Activated T-cell treated with anti-CD3 and anti-CD28 coated beads, Interleukin-2, amount 50 U/mL, for 72 hours (primary cell): ENCODE results near the gene ZBTB45. TPM values are rescaled to one million over a fixed set of nuclear protein-coding genes. Genes with fewer than 3 reads are reported as not detected.
"Not testable (repeated sequence)": the region's sequence is repeated elsewhere in the genome, so short reads cannot be mapped to it uniquely, and the experiment has no call there.

Experiments used
- ATAC-seq, 2 donors: fragments of 150-1000 bp; cut with Tn5 transposase; replicated peaks in 1 of 2; 2 replicates each; pipeline ENCODE4 v1.10.0; 2021; ENCODE audit warnings: moderate library complexity in 2 of 2, mild to moderate bottlenecking in 1 of 2
- DNase-seq, 2 donors: peaks; one replicate each; pipeline ENCODE4 v3.0.0; 2021 to 2022; ENCODE audit warnings: mixed read lengths in 1 of 2
- H3K27ac Mint-ChIP-seq: one replicate; pipeline ENCODE4 v1.8.0; 2022; ENCODE audit warnings: mild to moderate bottlenecking, moderate library complexity, mixed read lengths
- H3K27me3 Mint-ChIP-seq: one replicate; pipeline ENCODE4 v1.8.0; 2022; ENCODE audit warnings: low read depth, mixed read lengths
- H3K36me3 Mint-ChIP-seq, 2 donors: one replicate each; pipeline ENCODE4 v1.8.0; 2022; ENCODE audit warnings: mixed read lengths in 2 of 2, mild to moderate bottlenecking in 1 of 2; ENCODE audit not compliant: insufficient read depth in 2 of 2
- H3K4me1 Mint-ChIP-seq: one replicate; pipeline ENCODE4 v1.8.0; 2022; ENCODE audit warnings: low read depth, mixed read lengths
- H3K4me3 Mint-ChIP-seq, 2 donors: one replicate each; pipeline ENCODE4 v1.8.0; 2022; ENCODE audit warnings: mild to moderate bottlenecking in 2 of 2, mixed read lengths in 2 of 2, moderate library complexity in 2 of 2
- H3K9me3 Mint-ChIP-seq, 2 donors: one replicate each; pipeline ENCODE4 v1.8.0; 2022; ENCODE audit warnings: mixed read lengths in 2 of 2
- total RNA-seq, 2 donors: library from RNA; stranded (reverse); gene quantifications; one replicate each; pipeline ENCODE4 v1.2.3, GENCODE V29; 2022

Gene ZBTB45
- total RNA-seq, 2 donors from 2014 or later: 10.8 to 12.1 TPM

DNA sequence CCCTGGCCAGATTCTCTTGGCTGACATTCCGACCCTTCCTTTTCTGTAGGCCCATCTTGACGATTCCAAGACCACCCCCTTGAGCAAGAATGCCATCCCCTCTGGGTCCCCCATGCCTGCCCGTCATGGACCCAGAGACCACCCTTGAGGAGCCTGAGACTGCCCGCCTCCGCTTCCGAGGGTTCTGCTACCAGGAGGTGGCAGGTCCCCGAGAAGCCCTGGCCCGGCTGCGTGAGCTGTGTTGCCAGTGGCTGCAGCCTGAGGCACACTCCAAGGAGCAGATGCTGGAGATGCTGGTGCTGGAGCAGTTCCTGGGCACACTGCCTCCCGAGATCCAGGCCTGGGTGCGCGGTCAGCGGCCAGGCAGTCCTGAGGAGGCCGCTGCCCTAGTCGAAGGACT, 42.5 kb downstream of the ZBTB45 start:
- Mint-ChIP-seq H3K9me3 (no peaks in the 10 kb centered on the region), H3K4me3 (peak overlapping the region; percentile 92 to 95), H3K36me3 (peaks cover 3% of the 10 kb centered on the region in 2 donors), H3K27ac (peak overlapping the region; percentile 88), H3K4me1 (peaks cover 33% of the 10 kb centered on the region), H3K27me3 (no peaks in the 10 kb centered on the region)
- DNase-seq: no peak
- ATAC-seq: no peak

DNA sequence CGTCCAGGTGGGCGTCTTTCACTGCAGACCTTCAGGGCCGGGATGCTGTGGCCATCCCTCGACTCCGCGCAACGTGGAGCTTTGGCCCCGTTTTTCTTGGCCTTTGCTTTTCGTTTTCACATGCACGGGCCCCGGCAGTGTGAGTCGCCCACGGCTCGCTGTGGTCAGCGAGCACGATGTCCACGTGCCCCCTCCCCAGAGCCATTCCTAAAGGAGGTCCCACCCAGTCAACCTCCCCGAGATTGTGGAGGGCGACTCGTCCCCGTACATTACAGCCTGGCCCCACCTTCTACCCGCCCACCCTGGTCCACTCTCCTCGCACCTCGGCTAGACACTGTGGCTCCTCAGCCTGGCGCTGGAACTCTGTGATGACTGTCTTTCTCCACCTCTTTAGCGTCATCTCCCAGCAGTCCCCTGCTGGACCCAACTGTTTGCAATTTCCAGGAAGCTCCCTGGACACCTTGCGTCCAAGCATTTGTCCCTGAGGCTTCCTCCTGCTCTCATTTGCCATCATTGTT, 43.1 kb downstream of the ZBTB45 start:
- Mint-ChIP-seq H3K27ac (peak overlapping the region; percentile 88), H3K4me1 (peaks cover 33% of the 10 kb centered on the region), H3K27me3 (no peaks in the 10 kb centered on the region), H3K36me3 (peaks cover 3% of the 10 kb centered on the region in 2 donors), H3K4me3 (peak overlapping the region; percentile 92 to 95), H3K9me3 (no peaks in the 10 kb centered on the region)
- DNase-seq (peak in 1 of 2 donors; percentile 18), ATAC-seq (no peak)

DNA sequence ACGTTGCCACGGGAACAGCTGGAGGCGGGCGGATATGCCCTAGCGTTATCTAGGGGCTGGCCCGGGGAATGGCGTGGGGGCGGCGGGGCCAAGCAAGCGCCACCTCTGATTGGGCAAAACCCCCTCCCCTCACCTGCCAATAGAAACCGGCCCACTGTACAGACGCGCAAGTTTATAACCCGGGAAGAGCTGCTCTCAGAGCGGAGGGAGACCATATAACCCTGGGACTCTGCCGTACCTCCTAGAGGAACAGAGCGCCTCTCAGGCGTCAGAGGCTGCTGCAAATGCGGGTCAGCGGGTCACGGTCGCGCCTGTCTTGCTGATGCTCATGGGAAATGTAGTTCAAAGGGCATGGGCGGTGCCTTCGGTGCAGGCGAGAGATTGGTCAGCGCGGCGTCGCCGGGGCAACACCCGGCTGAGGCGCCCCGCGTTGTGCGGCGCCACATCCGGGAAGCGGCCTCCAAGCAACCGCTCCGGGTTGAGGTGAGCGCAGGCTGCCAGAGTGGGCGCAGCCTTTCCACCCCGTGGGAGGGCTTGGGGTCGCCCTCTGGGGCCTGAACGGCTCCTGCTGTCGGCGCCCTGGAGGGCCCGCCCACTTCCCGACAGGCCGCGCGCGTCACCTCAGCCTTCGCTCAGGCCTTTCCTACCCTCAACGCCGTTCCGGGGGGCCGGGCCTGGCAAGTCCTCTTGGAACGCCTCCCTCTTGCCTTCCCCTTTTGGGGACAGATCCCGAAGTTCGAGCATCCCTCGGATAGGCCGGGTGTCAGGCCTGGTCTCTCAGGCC, 43.7 kb downstream of the ZBTB45 start, which contains the start of gene ZNF446:
Gene ZNF446, plus strand, starts transcription at position 639 of the 784 bp plus-strand sequence. CDS start 867 bp downstream, outside the sequence.
- H3K36me3 Mint-ChIP-seq: peaks cover 3% of the 10 kb centered on the region in 2 donors
- no peaks in the 10 kb centered on the region for H3K27me3 Mint-ChIP-seq
- DNase-seq (peak; percentile 95 to 96), ATAC-seq (peak; percentile 89 to 91)
- H3K4me1 Mint-ChIP-seq: peaks cover 33% of the 10 kb centered on the region
- peak within 1 kb of the TSS; percentile 92 to 95 for H3K4me3 Mint-ChIP-seq
- peak within 1 kb of the TSS; percentile 94 for H3K27ac Mint-ChIP-seq
- H3K9me3 Mint-ChIP-seq: no peaks in the 10 kb centered on the region

DNA sequence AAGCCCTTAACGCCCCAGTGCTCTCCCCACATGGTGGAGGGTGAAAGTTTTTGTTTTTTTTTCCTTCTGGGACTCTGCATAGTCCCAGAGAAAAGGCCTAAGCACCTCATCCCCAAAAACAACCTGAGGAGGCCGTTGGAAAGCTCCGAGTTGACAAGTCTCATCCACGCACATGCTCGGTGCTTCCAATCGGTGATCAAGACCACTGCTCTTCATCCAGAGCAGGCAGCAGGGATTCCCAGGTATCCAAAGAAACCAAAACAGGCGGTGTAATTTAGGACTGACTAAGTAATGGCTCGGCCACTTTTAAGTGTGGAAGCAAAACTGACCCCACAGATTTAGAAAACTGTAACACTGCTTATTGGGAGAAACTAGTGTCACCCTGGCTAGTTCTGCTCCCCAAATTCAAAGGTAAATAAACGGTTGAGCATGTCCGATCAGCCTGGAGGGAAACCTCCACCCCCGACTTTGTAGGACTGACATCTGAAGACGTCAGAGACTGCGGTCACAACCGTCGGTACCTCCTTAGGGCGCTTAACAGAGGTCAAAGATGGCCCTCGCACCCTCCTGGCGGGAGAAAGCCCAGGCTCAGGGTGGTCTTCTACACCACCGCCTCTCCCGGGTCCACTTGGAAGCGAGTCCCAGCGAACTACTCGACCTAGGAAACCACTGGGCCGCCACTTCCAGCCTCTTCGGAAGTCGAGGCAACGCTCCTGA, 44.5 kb downstream of the ZBTB45 start:
- H3K4me3 Mint-ChIP-seq: peak overlapping the region; percentile 92 to 95
- peaks cover 3% of the 10 kb centered on the region in 2 donors for H3K36me3 Mint-ChIP-seq
- H3K9me3 Mint-ChIP-seq: no peaks in the 10 kb centered on the region
- H3K27ac Mint-ChIP-seq: no peak overlapping the region
- ATAC-seq (peak; percentile 9 to 11), DNase-seq (no peak)
- H3K4me1 Mint-ChIP-seq: peaks cover 33% of the 10 kb centered on the region
- no peaks in the 10 kb centered on the region for H3K27me3 Mint-ChIP-seq

DNA sequence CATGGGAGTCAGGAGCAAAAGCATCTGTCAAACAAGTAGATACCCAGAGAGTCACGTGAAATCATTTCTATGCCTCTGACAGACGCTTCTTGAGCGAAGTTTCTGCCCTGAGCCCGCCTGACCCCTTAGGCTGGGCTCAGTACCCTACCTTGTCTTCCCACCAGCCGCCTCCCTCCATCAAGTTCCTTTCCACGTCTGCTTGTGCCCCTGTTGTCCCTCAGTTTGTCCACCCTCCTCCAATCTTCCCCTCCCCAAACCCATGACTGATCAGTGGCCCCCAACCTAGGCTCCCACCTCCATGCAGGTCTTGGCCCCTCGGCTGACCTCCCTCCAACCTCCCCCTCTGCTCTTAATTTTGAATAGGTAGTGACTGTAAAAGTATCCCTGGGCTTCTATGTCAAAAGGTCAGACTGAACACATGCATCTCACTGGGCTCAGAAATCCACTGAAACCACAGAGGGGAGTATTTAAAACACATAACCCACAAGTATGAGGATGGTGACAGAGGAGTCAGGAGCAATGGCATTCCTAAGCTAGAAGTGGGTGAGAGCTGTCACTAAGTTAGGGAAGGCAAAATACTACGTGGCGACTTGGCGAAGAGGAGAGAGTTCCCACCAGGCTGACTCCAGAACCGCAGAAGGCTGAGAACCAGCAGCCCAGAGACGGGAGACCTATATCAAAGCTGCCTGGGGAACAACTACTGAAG, 45.2 kb downstream of the ZBTB45 start:
- peak overlapping the region; percentile 92 to 95 for H3K4me3 Mint-ChIP-seq

DNA sequence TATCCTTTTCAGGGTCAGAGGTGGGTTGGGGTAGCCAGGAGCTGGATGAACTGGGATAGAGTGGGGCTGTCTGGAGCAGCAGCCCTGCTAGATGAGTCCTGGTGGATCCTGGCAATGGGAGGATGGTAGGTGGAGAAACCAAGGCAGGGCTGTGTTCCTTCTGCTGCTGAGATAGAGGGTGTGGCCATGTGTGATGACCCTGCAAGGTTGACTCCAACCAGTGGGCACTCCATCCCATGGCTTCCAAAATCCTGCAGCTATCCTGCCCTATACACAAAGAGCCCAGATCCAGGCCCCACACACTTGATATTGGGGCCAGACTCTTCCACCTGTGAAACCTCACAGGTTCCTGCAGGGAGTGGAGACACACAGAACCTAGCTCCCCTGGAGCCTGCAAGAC, 45.8 kb downstream of the ZBTB45 start:
- H3K4me3 Mint-ChIP-seq: peak overlapping the region; percentile 10 to 17
- no peaks in the 10 kb centered on the region for H3K27me3 Mint-ChIP-seq
- DNase-seq: no peak
- ATAC-seq: no peak
- no peak overlapping the region for H3K27ac Mint-ChIP-seq
- H3K4me1 Mint-ChIP-seq: peaks cover 37% of the 10 kb centered on the region
- no peaks in the 10 kb centered on the region for H3K9me3 Mint-ChIP-seq
- peaks cover 3% of the 10 kb centered on the region in 2 donors for H3K36me3 Mint-ChIP-seq

More for the DNA sequence above, 45.2 kb downstream of the ZBTB45 start:
- no peak for ATAC-seq
- H3K36me3 Mint-ChIP-seq: peaks cover 3% of the 10 kb centered on the region in 2 donors
- H3K27ac Mint-ChIP-seq: no peak overlapping the region
- no peaks in the 10 kb centered on the region for H3K9me3 Mint-ChIP-seq
- H3K4me1 Mint-ChIP-seq: peaks cover 33% of the 10 kb centered on the region
- no peak for DNase-seq
- H3K27me3 Mint-ChIP-seq: no peaks in the 10 kb centered on the region

DNA sequence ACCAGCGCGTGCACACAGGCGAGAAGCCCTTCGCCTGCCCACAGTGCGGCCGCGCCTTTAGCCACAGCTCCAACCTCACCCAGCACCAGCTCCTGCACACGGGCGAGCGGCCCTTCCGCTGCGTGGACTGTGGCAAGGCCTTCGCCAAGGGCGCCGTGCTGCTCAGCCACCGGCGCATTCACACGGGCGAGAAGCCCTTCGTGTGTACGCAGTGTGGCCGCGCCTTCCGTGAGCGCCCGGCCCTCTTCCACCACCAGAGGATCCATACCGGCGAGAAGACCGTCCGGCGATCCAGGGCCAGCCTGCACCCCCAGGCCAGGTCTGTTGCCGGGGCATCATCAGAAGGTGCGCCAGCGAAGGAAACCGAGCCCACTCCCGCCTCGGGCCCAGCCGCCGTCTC, 47.9 kb downstream of the ZBTB45 start:
- no peak overlapping the region for H3K27ac Mint-ChIP-seq
- DNase-seq (no peak), ATAC-seq (no peak)
- no peaks in the 10 kb centered on the region for H3K27me3 Mint-ChIP-seq
- H3K36me3 Mint-ChIP-seq: peaks cover 0 to under 1% of the 10 kb centered on the region in 2 donors
- no peaks in the 10 kb centered on the region for H3K9me3 Mint-ChIP-seq
- H3K4me1 Mint-ChIP-seq: peaks cover 41% of the 10 kb centered on the region
- no peak overlapping the region for H3K4me3 Mint-ChIP-seq

DNA sequence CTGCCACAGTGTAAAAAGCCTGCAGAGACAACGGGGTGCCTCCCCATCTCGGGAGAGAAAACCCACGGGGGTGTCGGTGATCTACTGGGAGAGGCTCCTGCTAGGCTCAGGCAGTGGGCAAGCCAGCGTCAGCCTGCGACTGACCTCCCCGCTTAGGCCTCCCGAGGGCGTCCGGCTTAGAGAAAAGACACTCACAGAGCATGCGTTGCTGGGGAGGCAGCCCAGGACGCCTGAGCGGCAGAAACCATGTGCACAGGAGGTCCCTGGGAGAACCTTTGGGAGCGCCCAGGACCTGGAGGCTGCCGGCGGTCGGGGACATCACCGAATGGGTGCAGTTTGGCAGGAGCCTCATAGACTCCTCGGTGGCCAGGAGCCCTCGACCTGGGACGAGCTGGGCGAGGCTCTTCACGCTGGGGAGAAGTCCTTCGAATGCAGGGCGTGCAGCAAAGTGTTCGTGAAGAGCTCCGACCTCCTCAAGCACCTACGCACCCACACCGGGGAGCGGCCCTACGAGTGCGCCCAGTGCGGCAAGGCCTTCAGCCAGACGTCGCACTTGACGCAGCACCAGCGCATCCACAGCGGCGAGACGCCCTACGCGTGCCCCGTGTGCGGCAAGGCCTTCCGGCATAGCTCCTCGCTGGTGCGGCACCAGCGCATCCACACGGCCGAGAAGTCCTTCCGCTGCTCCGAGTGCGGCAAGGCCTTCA, 48.6 kb downstream of the ZBTB45 start:
- not testable (repeated sequence) for H3K9me3 Mint-ChIP-seq, DNase-seq, H3K36me3 Mint-ChIP-seq, H3K27me3 Mint-ChIP-seq, H3K4me3 Mint-ChIP-seq, ATAC-seq
- Mint-ChIP-seq H3K27ac (peak overlapping the region; percentile 15), H3K4me1 (peaks cover 44% of the 10 kb centered on the region)

DNA sequence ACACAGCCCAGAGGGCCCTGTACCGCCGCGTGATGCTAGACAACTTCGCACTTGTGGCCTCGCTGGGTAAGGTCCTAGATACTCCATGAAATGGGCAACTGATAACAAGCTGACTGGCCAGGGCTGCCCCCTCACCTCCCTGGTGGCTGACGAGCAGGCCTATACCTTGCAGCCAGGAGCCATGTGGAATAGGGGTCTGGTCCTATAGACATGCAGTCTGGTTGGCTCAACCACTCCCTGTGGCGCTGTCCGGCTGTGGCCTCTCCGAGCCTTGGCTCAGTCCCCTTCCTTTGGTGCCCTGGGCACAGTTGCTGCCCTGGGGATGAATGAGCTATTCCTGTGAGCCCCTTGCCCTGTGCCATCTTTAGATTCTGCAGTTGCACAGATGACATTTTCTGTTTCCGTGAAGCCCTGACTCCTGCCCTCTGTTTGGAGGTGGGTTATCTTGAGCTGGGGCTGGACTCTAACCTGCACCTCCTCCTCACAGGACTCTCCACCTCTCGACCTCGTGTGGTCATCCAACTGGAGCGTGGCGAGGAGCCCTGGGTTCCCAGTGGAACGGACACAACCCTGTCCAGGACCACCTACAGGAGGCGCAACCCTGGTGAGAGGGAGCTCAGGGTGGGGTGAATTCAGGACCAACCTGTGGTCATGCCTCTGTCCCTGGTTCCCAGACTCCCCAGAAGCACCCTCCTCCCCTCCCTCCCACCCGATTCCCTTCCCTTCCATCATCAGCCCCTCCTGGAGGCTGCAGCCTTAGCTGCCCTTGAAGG, 50.2 kb downstream of the ZBTB45 start:
- H3K36me3 Mint-ChIP-seq: no peaks in the 10 kb centered on the region
- no peaks in the 10 kb centered on the region for H3K27me3 Mint-ChIP-seq
- ATAC-seq (no peak), DNase-seq (no peak)
- peaks cover 32% of the 10 kb centered on the region for H3K4me1 Mint-ChIP-seq
- no peak overlapping the region for H3K27ac Mint-ChIP-seq
- no peaks in the 10 kb centered on the region for H3K9me3 Mint-ChIP-seq
- peak overlapping the region; percentile 24 to 88 for H3K4me3 Mint-ChIP-seq

DNA sequence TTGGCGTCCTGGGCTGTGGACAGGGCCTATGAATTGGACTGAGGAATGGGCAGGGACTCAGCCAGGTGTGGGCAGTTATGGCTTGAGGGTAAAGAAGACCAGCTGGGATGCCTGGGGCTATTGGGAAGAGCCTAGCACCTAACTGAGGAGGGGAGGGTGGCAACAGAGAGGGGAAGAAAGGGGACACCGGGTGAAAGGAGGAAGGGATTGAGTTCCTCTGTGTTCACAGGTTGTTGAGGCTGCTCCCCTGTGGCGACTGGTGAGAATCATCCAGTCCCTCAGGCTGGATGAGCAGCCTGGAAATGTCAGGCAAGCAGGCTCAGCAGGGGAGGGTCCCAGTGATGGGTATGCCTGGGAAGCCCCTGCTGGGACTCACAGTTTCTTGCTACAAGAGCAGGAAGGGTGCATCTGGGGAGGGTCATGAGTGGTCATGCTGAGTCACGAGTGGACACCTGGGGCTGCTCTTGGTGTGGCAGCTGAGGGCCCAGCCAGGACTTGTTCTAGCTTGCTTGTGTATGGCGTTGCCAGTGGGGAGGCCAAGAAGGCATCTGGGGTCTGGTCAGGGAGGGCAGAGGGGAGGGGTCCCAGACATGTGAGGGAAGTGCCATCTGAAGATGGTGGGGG, 51.3 kb downstream of the ZBTB45 start:
- ATAC-seq: no peak
- peak overlapping the region; percentile 88 for H3K4me3 Mint-ChIP-seq
- no peak overlapping the region for H3K27ac Mint-ChIP-seq
- H3K27me3 Mint-ChIP-seq: no peaks in the 10 kb centered on the region
- no peaks in the 10 kb centered on the region for H3K36me3 Mint-ChIP-seq
- DNase-seq: no peak
- H3K4me1 Mint-ChIP-seq: peaks cover 27% of the 10 kb centered on the region
- no peaks in the 10 kb centered on the region for H3K9me3 Mint-ChIP-seq

DNA sequence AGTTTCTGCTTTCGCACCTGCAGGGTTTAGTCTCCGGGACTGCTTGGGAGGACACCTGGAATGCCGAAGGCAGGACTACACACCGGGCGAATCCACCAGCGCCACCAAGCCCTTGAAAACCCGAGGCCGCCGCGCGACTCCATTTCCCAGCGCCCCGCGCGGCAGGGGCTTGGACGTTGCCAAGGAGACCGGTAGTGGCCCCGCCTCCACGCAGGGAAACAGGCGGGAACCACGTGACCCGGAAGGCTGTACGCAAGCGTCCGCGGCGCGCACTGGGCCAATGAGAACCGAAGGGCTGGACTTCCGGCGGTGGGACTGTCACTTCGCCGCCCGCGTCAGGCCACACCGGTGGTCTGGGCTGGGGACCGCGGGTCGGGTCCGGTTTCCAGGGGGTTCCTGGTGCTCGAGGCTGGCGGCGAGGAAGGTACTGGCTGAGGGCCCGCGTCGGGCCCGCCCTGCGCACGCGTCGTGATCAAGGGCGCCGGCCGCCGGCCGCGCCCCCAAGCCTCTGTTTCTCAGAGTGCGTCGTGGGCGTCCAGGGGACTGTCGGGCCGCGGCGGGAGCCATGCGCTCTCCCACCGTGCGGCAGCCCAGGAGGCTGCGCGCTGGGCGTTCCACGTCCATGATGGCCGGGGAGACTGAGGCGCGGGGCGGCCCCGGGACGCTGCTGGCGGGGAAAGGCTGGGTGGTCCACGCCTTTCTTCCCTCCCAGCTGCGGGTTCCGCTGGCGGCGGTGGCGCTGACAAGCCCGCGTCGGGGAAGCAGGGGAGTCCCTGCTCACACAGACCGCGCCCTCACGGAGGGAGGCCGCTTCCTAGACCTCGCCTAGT, 52.6 kb downstream of the ZBTB45 start, which contains the start of gene ZNF324:
Gene ZNF324, plus strand, starts transcription at position 321 of the 830 bp plus-strand sequence. CDS start 2,106 bp downstream, outside the sequence.
- H3K4me3 Mint-ChIP-seq: peak within 1 kb of the TSS; percentile 88
- H3K36me3 Mint-ChIP-seq: no peaks in the 10 kb centered on the region
- no peaks in the 10 kb centered on the region for H3K27me3 Mint-ChIP-seq
- H3K4me1 Mint-ChIP-seq: peaks cover 27% of the 10 kb centered on the region
- peak within 1 kb of the TSS; percentile 46 for H3K27ac Mint-ChIP-seq
- peak; percentile 97 to 98 for ATAC-seq
- peak; percentile 98 to 99 for DNase-seq
- no peaks in the 10 kb centered on the region for H3K9me3 Mint-ChIP-seq
